Measurements from ENCODE around the gene ACSF3. TPM values are rescaled to one million over a fixed set of nuclear protein-coding genes. Genes with fewer than 3 reads are reported as not detected.

ACSF3 gene
- total RNA-seq, 1 experiment from 2014 or later: 30.8 TPM

- in situ Hi-C loops (cut with HindIII; ENCODE audit: low pct_unique_long_range_greater_than_20kb, low sequenced_read_pairs): no loop called here
- H3K36me3 ChIP-seq (ENCODE audit: control insufficient read depth, insufficient read depth, low read length): no peaks in the 10 kb centered on the region
- H3K27me3 ChIP-seq (ENCODE audit: control insufficient read depth, insufficient read depth, low read length): no peaks in the 10 kb centered on the region
- ChIA-PET CTCF (no interaction called here), POLR2A (no interaction called here)
- H3K27ac ChIP-seq (ENCODE audit: low read length): no peak overlapping the region
- no peaks in the 10 kb centered on the region for H3K4me1 ChIP-seq (ENCODE audit: control insufficient read depth, insufficient read depth, low read length)
- BruUV-seq (replicated peaks): no TSS peak
- DNase-seq (ENCODE audit: low read depth, low spot score) (no peak), ATAC-seq (0 out of 2 replicates have a peak, but pooled peaks have one; percentile 14)
- intact Hi-C loops (cut with micrococcal nuclease; ENCODE audit: unreplicated experiment): no loop called here
- H3K4me3 ChIP-seq (ENCODE audit: low read depth in 2 of 2, low read length in 2 of 2): no peak overlapping the region
- no peak for TF ChIP-seq SIN3A (IDR thresholded peaks at IDR 0.05; ENCODE audit: borderline replicate concordance, insufficient read depth, low read depth, low read length)
- TF ChIP-seq TCF7L2 (IDR thresholded peaks at IDR 0.05; ENCODE audit: low read depth, low read length): no peak
- no peak for TF ChIP-seq POLR2AphosphoS5 (IDR thresholded peaks at IDR 0.05; ENCODE audit: low read depth, low read length)
- no peak for TF ChIP-seq REST (IDR thresholded peaks at IDR 0.05; ENCODE audit: insufficient read depth in 1 of 2, low read depth in 2 of 2, low read length in 1 of 2)
- no peak for TF ChIP-seq CTCF (IDR thresholded peaks at IDR 0.05)
- H3K9me3 ChIP-seq (ENCODE audit: control insufficient read depth, insufficient read depth, low read depth, low read length): no peaks in the 10 kb centered on the region
These were observed 28.8 kb upstream of the ACSF3 start for GRCh38 chr16:89064606-89065457.

- Histone ChIP-seq H3K9me3 (ENCODE audit: control insufficient read depth, insufficient read depth, low read depth, low read length) (no peaks in the 10 kb centered on the region), H3K4me3 (ENCODE audit: low read depth in 2 of 2, low read length in 2 of 2) (no peak overlapping the region), H3K27me3 (ENCODE audit: control insufficient read depth, insufficient read depth, low read length) (no peaks in the 10 kb centered on the region), H3K36me3 (ENCODE audit: control insufficient read depth, insufficient read depth, low read length) (no peaks in the 10 kb centered on the region), H3K4me1 (ENCODE audit: control insufficient read depth, insufficient read depth, low read length) (no peaks in the 10 kb centered on the region), H3K27ac (ENCODE audit: low read length) (no peak overlapping the region)
- TF ChIP-seq TCF7L2 (IDR thresholded peaks at IDR 0.05; ENCODE audit: low read depth, low read length) (no peak), SIN3A (IDR thresholded peaks at IDR 0.05; ENCODE audit: borderline replicate concordance, insufficient read depth, low read depth, low read length) (no peak), REST (IDR thresholded peaks at IDR 0.05; ENCODE audit: insufficient read depth in 1 of 2, low read depth in 2 of 2, low read length in 1 of 2) (no peak), CTCF (IDR thresholded peaks at IDR 0.05) (no peak), POLR2AphosphoS5 (IDR thresholded peaks at IDR 0.05; ENCODE audit: low read depth, low read length) (no peak)
- in situ Hi-C loops (cut with HindIII; ENCODE audit: low pct_unique_long_range_greater_than_20kb, low sequenced_read_pairs) (no loop called here), intact Hi-C loops (cut with micrococcal nuclease; ENCODE audit: unreplicated experiment) (no loop called here)
- no peak for DNase-seq (ENCODE audit: low read depth, low spot score)
- ChIA-PET CTCF (no interaction called here), POLR2A (no interaction called here)
- no TSS peak for BruUV-seq (replicated peaks)
- ATAC-seq: no peak
These were observed 28.2 kb upstream of the ACSF3 start for GRCh38 chr16:89065458-89065822.

All from Panc1 (cell line).